ENCODE data around the gene HECW1. TPM values are rescaled to one million over a fixed set of nuclear protein-coding genes. Genes with fewer than 3 reads are reported as not detected.
"Not testable (repeated sequence)": the region's sequence is repeated elsewhere in the genome, so short reads cannot be mapped to it uniquely, and the experiment has no call there.

Gene HECW1
- total RNA-seq, 2 experiments from 2014 or later, result not detected

DNA sequence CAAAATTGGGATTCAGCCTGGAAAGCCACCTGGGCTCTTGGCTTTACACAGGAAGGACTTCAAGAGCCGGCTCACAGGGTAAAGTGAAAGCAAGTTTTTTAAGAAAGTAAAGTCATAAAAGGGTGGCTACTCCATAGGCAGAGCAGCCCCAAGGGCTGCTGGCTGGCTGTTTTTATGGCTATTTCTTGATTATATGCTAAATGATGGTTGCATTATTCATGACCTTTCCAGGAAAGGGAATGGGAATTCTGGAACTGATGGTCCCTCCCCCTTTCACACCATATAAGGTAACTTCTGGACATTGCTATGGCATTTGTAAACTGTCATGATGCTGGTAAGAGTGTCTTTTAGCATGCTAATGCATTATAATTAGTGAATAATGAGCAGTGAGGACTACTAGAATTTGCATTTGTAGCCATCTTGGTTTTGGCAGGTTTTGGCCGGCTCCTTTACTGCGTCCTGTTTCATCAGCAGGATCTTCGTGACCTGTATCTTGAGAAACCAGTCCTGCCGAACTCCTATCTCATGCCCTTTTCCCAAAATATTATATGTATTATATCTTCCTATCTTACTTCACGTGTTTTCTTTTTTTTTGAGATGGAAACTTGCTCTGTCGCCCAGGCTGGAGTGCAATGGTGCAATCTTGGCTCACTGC lies 80.5 kb downstream of the HECW1 start:
- no peak overlapping the region for H3K4me3 Mint-ChIP-seq
- H3K27me3 Mint-ChIP-seq, result peaks cover 18% of the 10 kb centered on the region
- no peak overlapping the region for H3K27ac Mint-ChIP-seq
- CTCF ChIA-PET, result no interaction called here
- DNase-seq (no peak), ATAC-seq (no peak)
- H3K9me3 Mint-ChIP-seq (ENCODE audit: low read depth), result no peaks in the 10 kb centered on the region
- no peaks in the 10 kb centered on the region for H3K36me3 Mint-ChIP-seq
- H3K4me1 Mint-ChIP-seq, result no peaks in the 10 kb centered on the region

DNA sequence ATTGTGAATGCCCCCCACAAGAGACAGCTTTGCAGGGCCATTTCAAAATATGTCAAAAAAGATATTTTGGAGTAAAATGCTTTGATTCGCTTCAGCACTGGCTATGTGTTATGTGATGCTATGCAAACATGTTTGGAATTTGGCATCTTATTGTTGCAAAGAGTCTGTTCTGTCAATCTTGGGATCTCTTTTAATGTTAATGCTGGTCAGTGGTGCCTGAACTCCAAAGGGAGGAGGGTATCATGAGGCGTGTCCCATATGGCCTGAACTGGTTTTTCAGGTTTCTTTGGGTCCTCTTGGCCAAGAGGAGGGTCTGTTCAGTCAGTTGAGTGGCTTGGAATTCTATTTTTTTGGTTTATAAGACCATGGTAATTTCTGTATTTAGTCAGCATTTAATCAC lies 81.4 kb downstream of the HECW1 start:
- ATAC-seq (no peak), DNase-seq (no peak)
- H3K27me3 Mint-ChIP-seq, result peaks cover 11% of the 10 kb centered on the region
- no peaks in the 10 kb centered on the region for H3K9me3 Mint-ChIP-seq (ENCODE audit: low read depth)
- CTCF ChIA-PET, result no interaction called here
- no peak overlapping the region for H3K27ac Mint-ChIP-seq
- H3K36me3 Mint-ChIP-seq, result no peaks in the 10 kb centered on the region
- H3K4me3 Mint-ChIP-seq, result no peak overlapping the region
- no peaks in the 10 kb centered on the region for H3K4me1 Mint-ChIP-seq

DNA sequence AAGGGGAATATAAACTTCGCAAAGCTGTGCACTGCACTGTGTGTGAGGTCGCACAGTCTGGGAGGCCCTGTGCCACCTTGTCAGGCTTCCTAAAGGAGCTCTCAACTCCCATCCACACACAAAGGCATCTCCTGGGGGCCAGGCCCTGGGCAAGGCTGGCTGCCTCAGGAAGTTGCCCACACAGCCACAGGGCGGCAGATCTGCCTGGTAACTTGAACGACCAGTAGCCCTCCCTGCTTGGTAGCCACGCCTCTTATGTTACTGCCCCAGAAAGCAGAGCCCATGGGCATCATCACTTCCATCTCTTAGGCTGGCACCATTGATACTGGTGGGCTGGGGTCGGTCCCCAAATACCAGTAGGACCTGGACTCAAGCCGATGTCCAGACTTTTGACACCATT lies 82.8 kb downstream of the HECW1 start:
- H3K27ac Mint-ChIP-seq, result no peak overlapping the region
- H3K36me3 Mint-ChIP-seq, result no peaks in the 10 kb centered on the region
- no peak for ATAC-seq

DNA sequence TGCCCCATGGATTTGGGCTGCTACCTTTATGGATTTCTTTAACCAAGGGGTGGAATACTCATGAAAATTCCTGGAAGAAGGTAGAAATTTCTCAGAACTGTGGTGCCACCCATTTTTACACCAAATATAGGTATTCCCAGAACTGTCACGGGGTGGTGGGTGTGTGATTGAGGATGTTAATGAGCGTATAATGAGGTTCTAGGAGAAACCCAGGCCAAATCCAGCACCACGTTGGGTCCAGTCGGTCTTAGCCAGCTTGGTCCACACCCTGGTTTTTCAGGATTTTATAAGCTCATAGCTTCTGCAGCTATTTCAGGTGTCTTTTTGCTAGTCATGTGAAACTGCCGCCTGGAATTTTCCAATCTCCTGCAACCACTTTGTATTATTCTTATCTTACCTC lies 83.3 kb downstream of the HECW1 start:
- no peaks in the 10 kb centered on the region for H3K9me3 Mint-ChIP-seq (ENCODE audit: low read depth)

More for the DNA sequence above, 82.8 kb downstream of the HECW1 start:
- H3K4me1 Mint-ChIP-seq, result no peaks in the 10 kb centered on the region
- CTCF ChIA-PET, result no interaction called here
- no peaks in the 10 kb centered on the region for H3K9me3 Mint-ChIP-seq (ENCODE audit: low read depth)
- DNase-seq, result no peak
- H3K4me3 Mint-ChIP-seq, result no peak overlapping the region
- peaks cover 9% of the 10 kb centered on the region for H3K27me3 Mint-ChIP-seq

DNA sequence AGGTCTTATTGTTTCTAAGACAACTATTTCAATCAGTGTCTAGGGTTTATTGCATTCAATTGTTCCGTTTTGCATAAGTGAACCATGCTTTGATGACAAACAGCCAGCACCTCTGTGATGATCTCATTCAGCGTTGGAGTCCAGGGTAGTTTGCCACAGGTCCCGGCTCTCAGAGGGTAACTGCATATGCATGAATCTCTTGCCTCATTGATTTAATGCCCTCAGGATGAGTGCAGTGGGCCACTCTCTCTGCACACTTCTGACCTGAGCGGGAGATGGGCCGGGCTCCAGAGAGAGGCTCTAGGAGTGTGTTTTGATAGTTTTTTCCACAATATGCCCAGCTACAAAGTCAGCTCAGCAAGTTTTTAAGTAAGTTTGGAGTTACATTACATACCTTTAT lies 83.9 kb downstream of the HECW1 start:
- Mint-ChIP-seq H3K27me3 (peaks cover 4% of the 10 kb centered on the region), H3K36me3 (no peaks in the 10 kb centered on the region), H3K4me3 (no peak overlapping the region), H3K9me3 (ENCODE audit: low read depth) (no peaks in the 10 kb centered on the region), H3K4me1 (no peaks in the 10 kb centered on the region), H3K27ac (no peak overlapping the region)
- no peak for DNase-seq
- CTCF ChIA-PET, result no interaction called here
- no peak for ATAC-seq

More for the DNA sequence above, 83.3 kb downstream of the HECW1 start:
- Mint-ChIP-seq H3K4me1 (no peaks in the 10 kb centered on the region), H3K4me3 (no peak overlapping the region), H3K36me3 (no peaks in the 10 kb centered on the region), H3K27ac (no peak overlapping the region), H3K27me3 (peaks cover 5% of the 10 kb centered on the region)
- no peak for ATAC-seq
- DNase-seq, result no peak
- CTCF ChIA-PET, result no interaction called here

DNA sequence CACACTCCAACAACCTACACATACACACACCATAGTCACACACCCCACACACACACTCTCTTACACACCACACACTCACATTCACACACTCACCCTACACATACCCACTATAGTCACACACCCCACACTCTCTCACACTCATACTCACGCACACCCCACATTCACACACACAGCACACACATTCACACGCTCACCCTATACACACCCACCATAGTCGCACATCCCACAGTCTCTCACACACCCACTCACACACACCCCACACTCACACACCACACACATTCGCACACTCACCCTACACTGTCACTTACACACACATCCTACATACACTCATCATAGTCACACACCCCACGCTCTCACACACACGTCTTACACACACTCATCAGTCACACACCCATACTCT lies 85.6 kb downstream of the HECW1 start:
- Mint-ChIP-seq H3K27me3 (peaks cover 7% of the 10 kb centered on the region), H3K4me3 (no peak overlapping the region), H3K9me3 (ENCODE audit: low read depth) (no peaks in the 10 kb centered on the region), H3K36me3 (no peaks in the 10 kb centered on the region), H3K4me1 (no peaks in the 10 kb centered on the region), H3K27ac (no peak overlapping the region)
- DNase-seq, result no peak
- no peak for ATAC-seq
- CTCF ChIA-PET, result no interaction called here

DNA sequence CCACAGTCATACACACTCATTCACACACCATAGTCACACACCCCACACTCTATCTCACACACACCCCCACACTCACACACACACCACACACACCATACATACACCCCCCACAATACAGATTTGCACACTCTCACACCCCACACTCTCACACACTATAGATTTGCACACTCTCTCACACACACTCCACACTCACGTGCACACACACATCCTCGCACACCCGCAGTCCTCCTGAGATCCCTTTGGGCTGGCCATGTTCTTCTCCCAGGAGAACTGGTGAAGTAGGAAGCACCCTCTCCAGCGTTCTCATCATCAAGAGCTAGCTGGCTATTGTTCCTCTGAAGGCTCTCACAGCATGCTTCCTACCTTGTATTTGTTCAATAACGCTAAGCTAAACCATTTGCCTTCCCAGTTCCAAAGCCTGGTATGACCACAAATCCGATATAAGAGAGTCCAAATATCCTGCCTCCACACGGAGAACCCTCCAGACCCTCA lies 86.2 kb downstream of the HECW1 start:
- CTCF ChIA-PET, result no interaction called here
- H3K27me3 Mint-ChIP-seq, result peaks cover 7% of the 10 kb centered on the region
- no peak for ATAC-seq
- H3K9me3 Mint-ChIP-seq (ENCODE audit: low read depth), result no peaks in the 10 kb centered on the region
- H3K36me3 Mint-ChIP-seq, result no peaks in the 10 kb centered on the region
- no peak for DNase-seq
- no peak overlapping the region for H3K27ac Mint-ChIP-seq
- no peak overlapping the region for H3K4me3 Mint-ChIP-seq
- H3K4me1 Mint-ChIP-seq, result no peaks in the 10 kb centered on the region

DNA sequence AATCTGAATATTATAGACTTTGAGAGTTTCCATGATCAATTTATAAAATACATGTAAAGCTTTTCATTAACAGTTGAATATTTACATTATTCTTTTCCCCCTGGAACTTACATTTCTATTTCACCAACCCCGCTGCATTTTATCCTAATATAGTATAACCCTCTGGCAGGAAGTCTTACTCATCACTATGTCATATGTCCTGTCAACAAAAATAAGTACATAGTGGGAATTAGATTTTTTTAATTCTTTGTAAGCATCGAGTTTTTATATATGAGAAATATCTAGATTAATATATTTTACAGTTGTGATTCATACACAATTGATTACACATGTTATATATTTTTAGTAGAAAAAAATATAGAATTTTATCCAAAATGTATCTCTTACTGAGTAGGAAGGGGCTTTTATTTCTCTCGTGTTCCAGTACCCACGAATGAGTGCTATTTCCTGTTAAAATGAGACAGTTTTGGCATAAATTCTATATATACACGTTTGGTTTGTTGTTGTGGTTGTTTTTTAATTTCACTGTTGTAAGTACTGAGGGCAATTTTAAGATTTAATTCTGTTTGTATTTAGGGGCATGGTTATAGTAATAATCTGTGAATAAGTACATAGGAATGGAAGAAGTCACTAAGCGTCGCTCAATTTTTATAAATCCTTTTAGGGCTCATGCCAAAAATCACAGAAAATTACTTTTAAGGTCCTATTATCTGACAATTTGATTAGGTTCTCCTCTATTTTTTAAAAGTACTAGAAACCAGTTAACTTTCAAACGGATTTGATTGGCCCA lies 87.1 kb downstream of the HECW1 start:
- Mint-ChIP-seq H3K27me3 (peaks cover 7% of the 10 kb centered on the region), H3K4me1 (no peaks in the 10 kb centered on the region), H3K4me3 (no peak overlapping the region), H3K9me3 (ENCODE audit: low read depth) (no peaks in the 10 kb centered on the region), H3K36me3 (no peaks in the 10 kb centered on the region), H3K27ac (no peak overlapping the region)
- DNase-seq (no peak), ATAC-seq (no peak)
- CTCF ChIA-PET, result no interaction called here

DNA sequence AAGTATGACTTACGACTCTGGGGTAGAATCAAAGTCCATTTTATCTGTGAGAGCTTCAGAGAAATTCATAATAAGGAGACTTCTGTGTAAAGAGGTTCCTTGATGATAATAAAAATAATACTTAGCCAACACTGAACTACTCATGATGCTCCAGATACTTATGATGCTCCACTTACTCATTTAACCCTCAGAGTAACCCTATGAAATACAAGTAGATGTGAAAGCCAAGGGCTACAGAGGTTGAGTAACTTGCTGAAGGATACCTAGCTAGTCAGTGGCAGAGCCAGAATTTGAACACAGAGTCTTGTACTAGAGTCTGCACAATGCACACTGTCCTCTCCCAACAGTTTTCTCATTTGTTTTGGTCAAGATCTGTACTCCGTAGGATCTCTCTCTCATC lies 89.5 kb downstream of the HECW1 start:
- Mint-ChIP-seq H3K36me3 (no peaks in the 10 kb centered on the region), H3K4me1 (no peaks in the 10 kb centered on the region), H3K4me3 (no peak overlapping the region), H3K27ac (no peak overlapping the region), H3K9me3 (ENCODE audit: low read depth) (no peaks in the 10 kb centered on the region), H3K27me3 (peaks cover 3% of the 10 kb centered on the region)
- ATAC-seq (no peak), DNase-seq (no peak)
- CTCF ChIA-PET, result no interaction called here

DNA sequence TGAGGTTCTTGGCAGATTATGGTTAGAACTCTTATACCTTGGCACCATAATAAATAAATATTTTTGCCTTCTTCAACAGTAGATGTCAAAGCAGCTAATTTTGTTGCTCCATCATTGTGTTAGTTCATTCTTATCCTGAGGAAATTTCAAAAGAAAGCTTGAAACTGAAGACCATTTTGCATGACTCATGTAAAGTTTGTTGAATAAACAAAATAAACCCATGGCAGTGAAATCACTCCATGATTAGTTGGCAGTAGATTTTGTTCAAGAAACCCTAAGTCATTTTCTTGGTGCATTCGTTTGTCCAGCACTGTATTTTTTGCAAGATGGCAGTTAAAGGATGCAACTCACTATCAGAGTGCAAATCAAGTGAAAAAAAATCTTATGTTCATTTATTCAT lies 91.6 kb downstream of the HECW1 start:
- Mint-ChIP-seq H3K4me3 (no peak overlapping the region), H3K27me3 (peaks cover 7% of the 10 kb centered on the region), H3K9me3 (ENCODE audit: low read depth) (no peaks in the 10 kb centered on the region), H3K27ac (no peak overlapping the region), H3K4me1 (no peaks in the 10 kb centered on the region), H3K36me3 (no peaks in the 10 kb centered on the region)
- ATAC-seq (no peak), DNase-seq (no peak)
- CTCF ChIA-PET, result interaction anchor here (1.0 kb wide), 1 partner anchor 251 kb away, joined by 3 read pairs; no protein-coding TSS in a partner anchor

DNA sequence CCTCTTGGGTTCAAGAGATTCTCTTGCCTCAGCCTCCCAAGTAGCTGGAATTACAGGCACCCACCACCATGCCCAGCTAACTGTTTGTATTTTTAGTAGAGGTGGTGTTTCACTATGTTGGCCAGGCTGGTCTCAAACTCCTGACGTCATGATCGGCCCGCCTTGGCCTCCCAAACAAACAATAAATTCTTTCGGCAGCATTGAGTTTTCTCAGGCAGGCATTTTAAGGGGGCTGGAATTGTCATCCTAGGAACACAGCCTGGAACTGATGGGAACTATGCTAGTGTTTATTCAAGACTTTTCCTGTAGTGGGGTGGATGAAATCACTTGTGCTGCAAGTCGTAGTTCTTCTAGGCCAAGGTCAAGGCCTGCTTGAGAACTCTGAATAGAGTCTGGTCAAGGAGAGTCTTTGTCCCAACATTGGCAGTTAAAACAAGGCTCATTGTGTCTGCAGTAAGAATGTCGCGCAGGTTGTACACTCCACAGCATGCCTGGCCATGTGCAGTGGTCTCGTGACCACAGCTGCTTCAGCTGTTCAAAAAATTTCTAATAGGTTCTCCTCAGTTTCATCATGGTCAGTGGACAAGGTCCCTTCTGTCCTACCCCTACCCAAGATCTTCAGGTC lies 92.8 kb downstream of the HECW1 start:
- no peak overlapping the region for H3K4me3 Mint-ChIP-seq
- CTCF ChIA-PET, result no interaction called here
- H3K27ac Mint-ChIP-seq, result no peak overlapping the region
- H3K36me3 Mint-ChIP-seq, result no peaks in the 10 kb centered on the region
- no peak for ATAC-seq
- H3K27me3 Mint-ChIP-seq, result peaks cover 7% of the 10 kb centered on the region
- no peaks in the 10 kb centered on the region for H3K4me1 Mint-ChIP-seq
- H3K9me3 Mint-ChIP-seq (ENCODE audit: low read depth), result no peaks in the 10 kb centered on the region
- no peak for DNase-seq

DNA sequence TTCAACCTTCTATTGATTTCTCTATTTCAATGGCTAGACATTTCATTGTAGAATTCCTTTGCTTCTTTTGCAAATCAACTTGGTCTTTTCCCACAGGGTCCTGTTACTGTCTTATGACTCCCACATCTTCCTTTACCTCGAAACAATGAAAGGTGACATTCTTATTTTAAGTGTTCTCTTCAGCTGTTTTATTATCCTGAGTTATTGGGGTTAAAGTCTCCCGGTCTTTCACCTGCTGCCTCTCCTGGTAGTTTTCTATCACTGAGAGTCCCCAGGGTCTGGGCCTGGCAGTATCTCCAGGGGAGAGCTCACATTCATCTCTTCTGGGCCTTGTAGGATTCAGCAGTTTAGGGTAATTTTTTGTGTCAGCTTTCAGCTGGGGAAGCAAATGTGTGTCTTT lies 95.8 kb downstream of the HECW1 start:
- no peak overlapping the region for H3K27ac Mint-ChIP-seq
- H3K4me3 Mint-ChIP-seq, result no peak overlapping the region
- CTCF ChIA-PET, result interaction anchor here (0.9 kb wide), 1 partner anchor 9 kb away, joined by 3 read pairs; no protein-coding TSS in a partner anchor
- H3K36me3 Mint-ChIP-seq, result no peaks in the 10 kb centered on the region
- no peaks in the 10 kb centered on the region for H3K9me3 Mint-ChIP-seq (ENCODE audit: low read depth)
- H3K4me1 Mint-ChIP-seq, result no peaks in the 10 kb centered on the region
- no peak for DNase-seq
- H3K27me3 Mint-ChIP-seq, result peaks cover 7% of the 10 kb centered on the region
- no peak for ATAC-seq

DNA sequence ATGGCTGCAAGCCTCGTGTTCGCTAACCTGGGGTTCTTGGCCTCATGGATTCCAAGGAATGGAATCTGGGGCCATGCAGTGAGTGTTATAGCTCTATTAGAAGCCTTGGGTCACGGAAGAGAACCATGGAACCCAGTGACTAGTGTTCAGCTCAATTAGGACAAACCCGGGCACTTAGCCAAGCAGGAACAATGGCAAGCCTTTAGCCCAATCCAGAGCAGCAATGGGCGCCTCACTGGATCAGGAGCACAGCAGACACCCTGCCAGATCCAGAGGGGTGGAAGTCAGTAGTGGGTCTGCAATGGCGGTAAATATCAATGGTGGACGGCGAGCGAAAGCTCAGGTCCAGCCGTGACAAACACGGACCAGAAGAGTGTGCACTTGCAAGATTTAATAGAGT lies 98.1 kb downstream of the HECW1 start:
- H3K4me1 Mint-ChIP-seq; H3K36me3 Mint-ChIP-seq; DNase-seq; H3K9me3 Mint-ChIP-seq (ENCODE audit: low read depth); H3K4me3 Mint-ChIP-seq; CTCF ChIA-PET; ATAC-seq; H3K27ac Mint-ChIP-seq: not testable (repeated sequence)
- H3K27me3 Mint-ChIP-seq, result peaks cover 12% of the 10 kb centered on the region

DNA sequence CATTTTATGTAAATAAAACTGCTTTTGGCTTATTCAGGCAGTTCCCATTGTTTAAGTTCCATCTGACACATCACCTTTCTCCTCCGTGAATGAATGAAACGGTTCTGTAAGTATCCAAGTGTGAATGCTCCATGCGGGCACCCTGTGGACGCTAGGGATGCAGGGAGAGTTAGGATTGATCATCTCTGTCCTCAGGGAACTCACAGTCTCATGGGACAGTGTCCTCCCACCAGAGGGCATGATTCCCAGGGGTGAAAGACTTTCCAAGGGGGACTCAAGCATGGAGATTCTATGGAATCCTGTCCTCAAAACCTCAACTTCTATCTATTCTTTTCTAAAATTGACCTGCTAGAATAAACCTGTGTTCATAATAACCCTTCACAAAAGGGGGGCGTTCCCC lies 98.8 kb downstream of the HECW1 start:
- H3K27ac Mint-ChIP-seq, result no peak overlapping the region
- ATAC-seq, result no peak

More for the DNA sequence above, 98.8 kb downstream of the HECW1 start:
- Mint-ChIP-seq H3K4me3 (no peak overlapping the region), H3K4me1 (no peaks in the 10 kb centered on the region), H3K36me3 (no peaks in the 10 kb centered on the region), H3K9me3 (ENCODE audit: low read depth) (no peaks in the 10 kb centered on the region), H3K27me3 (peaks cover 12% of the 10 kb centered on the region)
- CTCF ChIA-PET, result no interaction called here
- no peak for DNase-seq

All from activated CD8-positive, alpha-beta memory T cell treated with anti-CD3 and anti-CD28 coated beads, Interleukin-2, amount 10 ng/mL, durations not matched to agents 7 days and 5 days (primary cell).